ENCODE results near the gene TOMM40L.
A peak's percentile ranks its signal among the peaks of the same experiment; 100 is the strongest.

TOMM40L gene

DNA sequence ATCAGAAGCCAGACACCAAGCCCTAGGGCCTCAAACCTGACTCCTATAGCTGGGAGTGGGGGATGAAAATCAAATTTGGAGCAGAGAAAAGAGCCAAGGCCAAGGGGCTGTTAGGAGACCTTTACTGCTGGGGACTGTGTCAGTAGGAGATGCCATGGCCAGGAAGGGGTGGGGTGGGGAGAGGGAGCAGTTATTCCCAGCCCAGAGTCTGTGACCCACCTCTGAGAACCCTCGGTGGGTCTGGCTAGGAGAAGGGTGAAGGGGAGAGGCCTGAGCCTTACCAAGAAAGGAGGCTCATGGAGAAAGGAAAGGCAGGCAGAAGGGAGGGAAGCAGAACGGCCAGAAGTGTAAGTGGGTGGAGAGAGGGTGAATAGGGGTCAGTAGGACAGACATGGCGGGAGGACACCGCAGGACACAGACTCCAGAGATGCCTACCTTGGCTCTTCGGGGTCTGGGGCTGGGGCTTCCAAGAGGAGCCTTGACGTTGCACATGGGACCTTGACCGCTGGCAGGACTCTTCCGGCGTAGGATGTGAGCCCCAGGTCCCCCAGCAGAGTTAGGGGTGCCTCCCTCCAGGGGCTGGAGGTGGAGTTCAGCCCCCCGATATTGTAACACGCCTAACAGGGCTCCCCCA lies 28.2 kb upstream of the TOMM40L start:
- no peak for DNase-seq

DNA sequence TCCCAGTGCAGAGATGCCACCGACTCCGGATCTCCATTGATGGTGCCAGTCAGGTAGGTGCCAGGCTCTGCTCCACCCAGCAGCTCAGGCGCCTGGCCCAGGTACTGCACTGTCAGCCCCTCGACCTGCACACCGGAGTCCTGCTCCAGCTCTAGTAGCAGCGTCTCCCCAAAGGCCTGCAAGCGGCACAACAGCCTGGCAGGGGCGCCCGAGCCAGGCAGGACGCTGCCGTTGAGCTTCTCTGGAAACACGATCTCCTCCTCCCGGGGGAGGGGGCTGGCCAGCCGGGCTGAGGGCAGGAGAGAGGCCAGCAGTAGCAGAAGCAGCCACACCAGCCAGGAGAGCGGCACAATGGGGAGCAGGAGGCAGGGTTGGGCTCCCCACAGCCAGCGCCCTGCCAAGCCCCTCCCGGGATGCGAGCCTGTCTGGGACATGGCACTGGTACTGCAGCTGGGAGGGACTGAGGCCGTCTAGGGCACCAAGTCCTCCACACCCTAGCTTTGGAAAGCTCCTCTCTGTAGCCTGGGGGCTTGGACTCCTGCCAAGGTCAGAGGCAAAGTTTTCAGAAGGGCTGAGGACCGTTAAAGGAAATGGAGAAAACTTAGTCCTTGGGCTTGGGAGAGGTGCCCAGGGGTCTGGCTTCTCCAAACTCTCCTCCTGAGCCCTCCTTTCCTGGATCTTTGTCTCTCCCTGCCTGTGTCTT lies 27.5 kb upstream of the TOMM40L start:
- DNase-seq, result no peak

DNA sequence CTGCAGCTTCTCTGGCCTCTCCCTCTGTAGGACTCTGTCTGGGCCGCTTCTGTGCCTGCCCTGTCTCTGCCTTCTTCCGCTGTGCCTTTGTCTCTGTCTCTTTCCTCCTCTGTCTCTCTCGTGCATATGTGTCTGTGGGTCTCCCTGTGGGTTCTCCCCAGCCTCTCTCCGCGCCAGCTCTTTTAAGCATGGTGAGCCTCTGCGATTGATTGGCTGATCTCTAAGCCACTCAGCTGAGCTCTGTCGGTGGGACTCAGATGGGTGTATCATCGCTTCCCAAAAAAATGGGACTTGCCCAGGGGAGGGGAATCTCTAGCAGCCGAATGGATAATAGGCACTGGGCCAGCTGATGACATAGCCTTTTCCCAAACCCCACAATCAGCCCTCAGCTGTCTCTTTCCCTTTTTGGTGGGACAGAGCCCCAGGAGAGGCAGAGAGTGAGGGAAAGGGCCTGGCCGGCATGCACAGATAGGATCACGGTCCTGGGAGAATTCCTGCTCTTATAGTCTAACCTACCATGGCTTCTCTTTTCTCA lies 26.9 kb upstream of the TOMM40L start, which contains the start of gene ADAMTS4:
TSS of gene ADAMTS4 (minus strand) at position 158 of the 535 bp plus-strand sequence. CDS start 427 bp downstream, outside the sequence.
- no peak for DNase-seq

DNA sequence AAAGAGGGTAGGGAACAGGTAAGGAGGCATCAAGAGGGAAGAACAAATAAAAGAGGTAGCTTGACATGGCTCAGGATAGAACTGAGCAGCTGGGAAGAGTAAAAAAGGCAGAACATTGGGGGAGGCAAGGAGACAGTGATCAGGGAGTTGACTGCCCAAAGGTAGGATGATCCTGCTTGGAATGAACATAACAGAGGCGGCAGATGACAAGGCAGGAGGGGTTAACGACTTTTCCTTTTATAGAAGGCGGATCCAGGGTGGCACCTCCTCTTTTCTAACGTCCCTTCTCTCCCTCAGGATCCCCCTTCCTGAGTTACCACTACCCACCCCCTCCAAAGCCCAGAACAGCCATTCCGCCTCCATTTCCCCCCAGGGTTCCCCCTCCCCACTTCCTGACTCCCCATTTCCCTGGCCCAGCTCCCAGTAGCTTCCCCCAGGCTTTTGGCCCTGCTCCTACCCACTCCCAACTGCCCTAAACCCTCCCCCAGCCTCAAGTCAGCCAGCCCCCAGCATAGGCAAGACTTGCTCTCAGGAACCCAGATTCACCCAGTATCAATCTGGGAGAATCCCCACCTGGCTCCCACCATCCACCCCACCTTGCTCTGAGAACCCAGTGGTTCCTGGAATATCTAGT lies 26.2 kb upstream of the TOMM40L start:
- no peak for DNase-seq

DNA sequence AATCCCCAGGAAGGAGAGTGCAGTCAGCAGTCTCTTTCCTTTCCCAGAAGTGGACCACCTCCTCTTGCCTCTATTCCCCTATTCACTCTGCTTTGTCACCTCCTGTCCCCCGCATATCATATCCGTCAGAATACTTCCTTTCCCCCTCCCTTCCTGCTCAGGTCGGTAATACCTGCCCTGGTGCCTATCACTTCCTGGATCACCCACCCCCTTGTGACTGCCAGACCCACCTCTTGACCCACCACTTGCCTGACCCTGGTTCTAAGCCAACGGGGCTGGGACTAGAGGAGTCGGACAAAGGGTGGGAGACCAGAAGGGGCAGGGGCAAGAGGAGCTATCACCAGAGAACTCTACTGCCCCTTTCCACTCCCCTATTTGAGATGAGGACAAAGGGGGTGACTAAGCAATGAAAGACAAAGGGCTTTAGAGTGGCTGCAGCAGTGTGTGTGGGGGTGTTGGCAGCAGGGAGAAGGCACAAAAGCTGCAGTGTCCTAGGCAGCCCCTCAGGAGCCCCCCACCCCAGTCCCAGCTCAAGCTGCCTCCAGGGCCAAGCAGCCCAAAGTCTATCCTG lies 25.4 kb upstream of the TOMM40L start:
- peak; percentile 37 for DNase-seq

DNA sequence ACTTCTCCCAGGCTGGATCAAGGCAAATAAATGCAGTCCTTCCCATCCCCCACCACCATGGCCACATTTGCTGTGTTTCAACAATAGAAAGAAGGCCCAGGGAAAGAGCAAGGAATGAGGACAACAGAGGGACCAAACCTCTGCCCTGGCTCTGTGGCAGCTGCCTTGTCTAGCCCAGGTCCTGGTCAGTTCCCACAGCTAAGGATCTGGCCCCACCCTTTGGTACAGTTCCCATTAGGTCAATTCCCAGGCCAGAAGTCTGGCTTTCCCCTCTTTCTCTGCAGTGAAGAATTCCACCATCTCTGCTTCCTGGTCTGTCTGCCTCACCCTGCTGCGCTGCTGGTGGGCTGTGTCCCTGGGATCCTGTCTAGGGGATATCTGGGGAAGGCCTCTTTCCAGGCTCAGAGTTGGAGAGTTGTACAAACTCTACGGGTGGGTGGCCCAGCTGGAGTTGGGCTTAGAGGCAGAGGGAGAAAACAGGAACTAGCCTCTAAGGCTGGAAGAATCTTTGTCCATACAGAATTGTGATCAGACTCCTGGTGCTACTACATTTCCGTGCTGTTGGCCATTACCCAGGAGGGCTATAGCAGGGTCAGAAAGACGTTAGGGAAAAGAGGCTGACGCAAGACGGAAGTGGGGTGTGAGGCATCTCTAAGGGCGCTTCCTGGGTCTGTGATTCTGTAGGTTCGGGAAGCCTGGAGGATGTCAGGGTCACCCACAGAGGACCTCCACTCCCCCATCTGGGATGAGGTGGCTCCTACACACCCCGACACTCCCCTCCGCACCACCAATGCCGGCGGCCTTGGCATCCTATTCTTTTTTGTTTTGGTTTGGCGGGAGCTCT lies 24.6 kb upstream of the TOMM40L start:
- no peak for DNase-seq

DNA sequence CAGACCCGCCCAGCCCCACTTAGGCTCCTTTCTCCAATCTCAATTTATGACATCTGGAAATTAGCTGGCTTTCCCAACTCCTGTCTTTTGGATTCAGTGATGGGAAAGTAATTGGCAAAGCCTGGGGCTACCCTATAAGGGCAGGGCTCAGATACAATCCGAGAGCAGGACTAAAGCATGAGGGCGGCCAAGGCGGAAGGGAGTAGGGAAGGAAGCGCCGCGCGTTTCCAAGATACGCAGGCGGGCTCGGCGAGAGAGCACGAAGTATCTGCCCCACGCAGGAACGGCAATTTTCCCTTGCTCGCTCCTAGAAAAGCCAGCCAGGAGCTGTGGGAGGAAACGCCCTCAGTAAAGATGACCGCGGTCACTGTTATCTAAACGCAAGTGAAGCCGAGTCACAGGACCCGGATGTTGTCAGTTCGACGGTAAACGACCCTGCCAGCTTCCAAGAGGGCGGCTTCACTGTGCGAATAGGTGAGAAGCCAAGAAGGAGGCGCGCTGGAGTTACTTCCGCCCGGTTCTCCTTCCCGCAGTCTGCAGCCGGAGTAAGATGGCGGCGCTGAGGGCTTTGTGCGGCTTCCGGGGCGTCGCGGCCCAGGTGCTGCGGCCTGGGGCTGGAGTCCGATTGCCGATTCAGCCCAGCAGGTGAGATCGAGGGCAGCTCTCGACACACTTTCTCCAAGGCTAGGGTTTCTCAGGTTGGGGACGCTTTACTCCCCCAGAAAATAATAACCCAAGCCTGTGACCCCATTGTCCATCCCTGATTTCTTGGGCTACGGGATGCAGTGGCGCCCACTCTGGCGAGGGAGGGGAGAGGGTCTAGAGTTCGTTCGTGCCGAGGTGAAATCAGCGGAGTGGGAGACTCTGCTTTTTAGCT lies 23.8 kb upstream of the TOMM40L start, which contains the start of gene NDUFS2:
TSS of gene NDUFS2 (plus strand) at position 532 of the 877 bp plus-strand sequence. CDS start at position 551, 19 bp downstream.
- peak; percentile 96 for DNase-seq

DNA sequence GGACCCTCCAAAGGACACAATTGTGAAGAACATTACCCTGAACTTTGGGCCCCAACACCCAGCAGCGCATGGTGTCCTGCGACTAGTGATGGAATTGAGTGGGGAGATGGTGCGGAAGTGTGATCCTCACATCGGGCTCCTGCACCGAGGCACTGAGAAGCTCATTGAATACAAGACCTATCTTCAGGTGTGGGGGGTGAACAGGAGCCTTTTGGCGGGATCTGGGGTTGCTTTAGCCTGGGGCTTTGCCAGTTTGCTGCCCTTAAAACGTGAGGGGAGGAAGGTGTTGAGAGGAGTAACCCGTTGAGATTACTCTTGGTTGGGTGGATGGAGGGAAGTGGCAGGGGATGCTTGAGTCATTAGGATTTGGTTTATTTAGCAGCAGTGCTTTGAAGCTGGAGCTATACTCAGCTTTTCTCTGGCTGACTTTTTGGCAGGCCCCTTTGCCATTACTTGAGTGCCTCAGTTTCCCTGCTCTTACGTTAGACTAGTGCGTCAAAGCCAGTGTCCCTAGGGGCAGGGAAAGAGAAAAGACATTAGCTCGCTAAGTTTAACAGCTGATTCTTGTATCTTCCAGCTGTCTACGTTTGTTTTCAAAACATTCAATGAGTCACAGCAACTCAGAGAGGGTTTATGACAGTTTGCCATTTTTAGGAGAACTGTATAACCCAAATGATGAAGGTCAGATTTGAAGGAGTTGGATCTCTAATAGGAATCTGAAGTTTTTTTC lies 19.3 kb upstream of the TOMM40L start:
- no peak for DNase-seq

DNA sequence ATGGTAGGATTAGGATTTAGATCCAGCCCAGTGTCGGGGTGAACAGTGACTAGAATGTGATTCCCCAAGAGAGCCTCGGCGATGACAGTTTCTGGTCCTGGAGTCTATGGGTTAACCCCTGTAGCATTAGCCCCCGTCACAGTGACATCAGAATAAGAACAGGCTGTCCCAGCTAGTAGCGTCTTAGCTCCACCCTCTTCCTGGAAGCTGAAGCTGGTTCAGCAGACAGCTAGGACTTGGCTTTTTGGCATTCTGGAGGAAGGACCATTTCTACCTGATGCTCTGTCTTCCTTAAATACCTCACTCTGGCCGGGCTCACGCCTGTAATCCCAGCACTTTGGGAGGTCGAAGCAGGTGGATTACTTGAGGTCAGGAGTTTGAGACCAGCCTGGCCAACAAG lies 18.7 kb upstream of the TOMM40L start:
- no peak for DNase-seq

DNA sequence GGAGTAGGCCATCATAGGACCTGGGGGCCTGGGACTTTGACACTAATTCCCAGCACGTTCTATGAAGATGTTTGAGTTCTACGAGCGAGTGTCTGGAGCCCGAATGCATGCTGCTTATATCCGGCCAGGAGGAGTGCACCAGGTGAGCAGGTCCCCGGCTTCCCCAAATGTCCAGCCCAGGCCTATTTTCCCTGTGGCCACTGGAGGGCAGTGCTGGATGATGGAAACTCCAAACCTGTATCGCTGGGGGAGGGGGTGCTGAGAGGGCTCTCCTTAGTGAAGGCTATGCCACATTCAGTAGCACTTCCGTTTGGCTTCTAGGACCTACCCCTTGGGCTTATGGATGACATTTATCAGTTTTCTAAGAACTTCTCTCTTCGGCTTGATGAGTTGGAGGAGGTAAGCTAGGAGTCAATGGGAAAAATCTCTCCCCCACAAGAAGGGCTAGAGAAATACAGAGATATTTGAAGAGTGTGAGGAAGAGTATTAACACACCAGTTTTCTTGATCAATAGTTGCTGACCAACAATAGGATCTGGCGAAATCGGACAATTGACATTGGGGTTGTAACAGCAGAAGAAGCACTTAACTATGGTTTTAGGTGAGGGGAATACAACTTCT lies 16.0 kb upstream of the TOMM40L start:
- DNase-seq, result peak; percentile 79

DNA sequence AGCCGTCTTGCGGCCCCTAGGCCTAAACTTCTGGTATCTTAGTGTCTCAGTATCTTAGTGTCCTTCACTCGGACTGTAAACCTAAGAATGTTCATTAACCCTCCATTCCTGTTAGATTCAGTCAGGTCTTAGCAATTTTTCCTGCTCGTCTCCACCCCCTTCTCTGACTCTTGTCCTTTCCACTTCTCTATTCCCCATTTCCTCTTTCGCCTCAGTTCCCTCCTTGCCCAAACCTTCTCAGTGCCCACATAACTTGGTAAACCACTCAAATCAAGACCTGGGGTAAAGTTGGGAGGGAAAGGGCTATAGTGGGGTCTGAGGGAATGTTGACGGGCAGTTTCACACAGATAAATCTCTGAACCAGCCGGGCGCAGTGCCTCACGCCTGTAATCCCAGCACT lies 11.5 kb upstream of the TOMM40L start:
- no peak for DNase-seq

DNA sequence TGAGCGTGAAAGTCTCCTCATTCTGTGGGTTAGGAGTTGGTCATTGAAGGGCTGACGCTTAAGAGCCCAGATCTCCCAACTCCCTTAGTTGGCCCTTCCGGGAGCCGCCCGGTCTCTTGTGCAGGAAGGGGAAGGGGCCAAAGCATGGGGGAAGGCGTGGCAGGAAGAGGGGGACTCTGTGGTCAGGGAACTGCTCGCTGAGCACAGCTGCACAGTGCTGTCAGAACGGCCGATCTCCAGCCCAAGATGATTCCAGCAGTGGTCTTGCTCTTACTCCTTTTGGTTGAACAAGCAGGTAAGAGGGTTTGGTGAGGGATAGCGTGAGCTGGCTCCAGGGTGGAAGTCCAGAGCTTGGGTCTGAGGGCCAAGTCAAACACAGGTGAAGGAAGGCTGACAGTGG lies 10.8 kb upstream of the TOMM40L start, which contains the start of gene FCER1G:
TSS of gene FCER1G (plus strand) at position 220 of the 400 bp plus-strand sequence. CDS start at position 247, 27 bp downstream.
- DNase-seq, result no peak

DNA sequence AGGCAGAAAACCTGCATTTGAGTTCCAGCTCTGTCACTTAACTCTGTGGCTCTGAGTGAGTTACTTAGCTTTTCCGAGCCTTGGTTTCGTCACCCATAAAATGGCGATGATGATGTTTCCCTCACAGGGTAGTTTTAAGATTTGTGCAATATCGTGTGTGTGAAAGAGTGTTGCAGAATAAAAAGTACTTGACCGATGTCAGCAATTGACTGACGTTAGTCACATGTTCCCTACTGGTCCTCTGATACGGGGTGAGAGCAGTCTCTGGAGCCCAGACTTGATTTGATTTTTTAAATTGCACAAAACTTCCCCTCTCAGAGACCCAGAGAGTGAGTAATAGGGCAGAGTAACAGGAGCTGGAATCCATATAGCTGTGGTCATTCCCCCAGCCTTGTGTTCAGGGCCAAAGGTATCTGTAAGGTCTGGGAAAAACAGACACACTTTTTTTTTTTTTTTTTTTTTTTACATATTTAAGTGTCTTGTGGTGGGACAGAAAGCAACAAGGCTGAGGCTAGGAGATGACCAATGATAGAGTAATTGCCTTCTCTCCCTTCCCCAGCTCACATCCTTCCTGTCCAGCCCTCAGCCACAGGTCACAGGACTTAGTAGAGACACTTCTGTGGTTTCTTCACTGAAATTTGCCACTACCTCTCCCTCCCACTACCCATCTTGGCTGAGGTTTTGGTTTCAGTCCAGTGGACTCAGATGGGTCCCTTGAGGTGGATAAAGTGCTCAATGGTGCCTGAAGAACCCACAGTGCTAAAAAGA lies 8.7 kb upstream of the TOMM40L start:
- DNase-seq, result no peak

DNA sequence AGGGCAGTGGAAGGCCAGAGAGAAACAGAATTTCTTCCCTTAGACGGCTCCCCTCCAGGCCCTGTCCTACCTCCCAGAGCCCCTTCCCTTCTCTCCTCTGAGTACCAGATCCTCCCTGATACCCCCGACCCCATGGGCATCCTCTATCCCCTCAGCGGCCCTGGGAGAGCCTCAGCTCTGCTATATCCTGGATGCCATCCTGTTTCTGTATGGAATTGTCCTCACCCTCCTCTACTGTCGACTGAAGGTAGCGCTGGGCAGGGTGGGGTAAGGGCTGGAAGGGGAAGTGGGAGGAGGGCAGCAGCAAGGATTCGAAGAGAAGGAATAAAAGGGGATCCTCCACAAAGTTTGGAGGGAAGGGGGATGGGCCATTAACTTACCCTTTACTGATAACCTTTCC lies 8.0 kb upstream of the TOMM40L start:
- no peak for DNase-seq

DNA sequence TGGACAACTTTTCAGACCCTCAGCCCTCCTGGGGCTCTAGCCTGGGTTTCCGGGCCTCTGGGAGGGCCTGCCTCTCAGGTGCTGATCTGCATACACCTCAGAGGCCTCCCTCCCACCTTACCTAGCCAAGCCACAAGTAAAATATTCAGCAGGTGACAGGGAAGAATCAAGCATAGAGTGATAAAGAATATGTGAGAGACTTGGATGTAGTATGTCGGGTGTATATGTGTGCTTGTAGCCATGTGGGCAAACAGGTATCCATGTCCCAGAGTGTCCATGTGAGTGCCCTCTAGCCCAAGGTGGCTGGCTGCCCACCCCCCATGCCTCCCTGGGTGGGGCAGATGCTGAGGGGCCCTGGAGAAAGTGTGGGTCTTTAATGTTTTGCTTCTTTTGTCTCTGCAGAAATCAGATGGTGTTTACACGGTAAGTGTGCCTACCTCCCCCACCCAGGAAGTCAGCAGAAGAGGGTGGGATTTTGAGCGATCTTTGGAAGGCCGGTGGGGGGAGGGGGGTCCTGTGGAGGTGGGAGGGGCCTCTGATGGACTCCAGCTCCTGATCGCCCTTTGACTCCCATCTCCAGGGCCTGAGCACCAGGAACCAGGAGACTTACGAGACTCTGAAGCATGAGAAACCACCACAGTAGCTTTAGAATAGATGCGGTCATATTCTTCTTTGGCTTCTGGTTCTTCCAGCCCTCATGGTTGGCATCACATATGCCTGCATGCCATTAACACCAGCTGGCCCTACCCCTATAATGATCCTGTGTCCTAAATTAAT lies 7.4 kb upstream of the TOMM40L start:
- DNase-seq, result peak; percentile 33

DNA sequence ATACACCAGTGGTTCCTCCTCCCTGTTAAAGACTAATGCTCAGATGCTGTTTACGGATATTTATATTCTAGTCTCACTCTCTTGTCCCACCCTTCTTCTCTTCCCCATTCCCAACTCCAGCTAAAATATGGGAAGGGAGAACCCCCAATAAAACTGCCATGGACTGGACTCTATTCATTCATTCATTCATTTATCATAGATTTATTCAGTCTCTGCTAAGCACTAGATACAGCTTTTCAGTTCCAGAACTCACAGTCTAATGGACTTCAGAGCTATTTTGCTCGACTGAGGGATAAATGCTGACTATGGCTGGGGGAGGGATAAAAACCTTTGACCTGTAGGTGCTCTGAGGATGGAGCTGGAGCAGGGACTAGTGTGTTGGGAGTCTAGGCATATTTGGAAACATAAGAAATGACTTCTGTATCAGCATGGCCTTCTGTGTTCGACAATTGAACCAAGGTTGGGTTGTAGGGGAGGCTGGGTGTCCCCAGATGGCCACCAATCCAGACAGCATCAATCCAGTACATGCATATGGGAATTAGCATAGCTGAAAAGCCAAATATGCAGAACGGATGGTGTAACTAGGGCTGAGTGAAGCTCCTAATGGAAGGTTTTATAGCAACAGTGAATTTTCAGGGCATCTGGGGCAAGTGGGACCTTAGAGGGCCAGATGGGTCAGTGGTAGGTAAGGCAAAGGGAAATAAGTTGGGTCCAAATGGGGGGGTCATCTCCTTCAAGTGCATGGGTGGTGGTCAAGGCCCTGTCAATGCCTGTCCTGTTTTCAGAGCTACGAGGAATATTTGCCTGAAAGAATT lies 6.6 kb upstream of the TOMM40L start:
- DNase-seq, result no peak

DNA sequence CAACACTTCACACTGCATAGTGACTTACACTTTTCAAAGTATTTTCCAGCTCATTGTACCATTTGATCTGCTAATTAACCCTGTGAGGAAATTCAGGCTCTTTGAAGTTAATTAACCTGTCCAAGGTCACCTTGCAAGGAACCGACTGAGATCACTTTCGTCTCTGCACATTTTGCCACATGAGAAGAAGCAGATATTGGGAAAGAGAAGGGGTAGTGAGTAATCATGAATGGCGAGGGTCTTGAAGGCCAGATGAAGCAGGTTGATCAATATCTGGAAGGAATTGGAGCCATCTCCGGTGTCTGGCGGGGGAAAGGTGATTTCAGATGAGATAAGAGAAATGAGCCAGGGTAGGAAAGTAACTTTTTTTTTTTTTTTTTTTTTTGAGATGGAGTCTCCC lies 5.9 kb upstream of the TOMM40L start:
- no peak for DNase-seq
